Uterus (tissue), 4 donors: Measurements from ENCODE around the gene FAM185A. TPM values are rescaled to one million over a fixed set of nuclear protein-coding genes. Genes with fewer than 3 reads are reported as not detected.
"Not testable (repeated sequence)": the region's sequence is repeated elsewhere in the genome, so short reads cannot be mapped to it uniquely, and the experiment has no call there.

ENCODE experiments used
- DNase-seq, 2 donors: peaks; one replicate each; pipeline ENCODE4 v3.0.0-alpha.2; 2019 to 2020
- H3K27ac ChIP-seq, 2 donors: fragments of 200-600 bp; sonication (generic); 1 replicate in 1 of 2; 2 replicates in 1 of 2; pipeline ENCODE4 v1.5.1; 2016 to 2018
- H3K27me3 ChIP-seq, 2 donors: fragments of 200-600 bp; sonication (generic); one replicate each; pipeline ENCODE4 v1.5.1; 2018 to 2019; ENCODE audit warnings: control low read depth in 1 of 2
- H3K36me3 ChIP-seq, 2 donors: fragments of 200-600 bp; sonication (generic); one replicate each; pipeline ENCODE4 v1.5.1; 2019; ENCODE audit warnings: control low read depth in 1 of 2
- H3K4me1 ChIP-seq, 2 donors: fragments of 200-600 bp; sonication (generic); one replicate each; pipeline ENCODE4 v1.5.1; 2018 to 2019; ENCODE audit warnings: control low read depth in 1 of 2
- H3K4me3 ChIP-seq, 2 donors: fragments of 200-600 bp; sonication (generic); 1 replicate in 1 of 2; 2 replicates in 1 of 2; pipeline ENCODE4 v1.5.1; 2018 to 2019; ENCODE audit warnings: mild to moderate bottlenecking in 1 of 2
- H3K9me3 ChIP-seq, 2 donors: fragments of 200-600 bp; sonication (generic); one replicate each; pipeline ENCODE4 v1.5.1; 2019; ENCODE audit warnings: control low read depth in 1 of 2
- intact Hi-C: fragments of 100-400 bp; cut with DNase I; formaldehyde crosslinking; loops from one replicate; pipeline ENCODE4 v1.15.1; 2023; ENCODE audit warnings: low total_unique reads
- total RNA-seq, 4 donors: library from RNA; depleted of rRNA in 3 of 4; stranded (reverse); fragments of >200 nt in 3 of 4; gene quantifications; one replicate each; pipeline versions ENCODE4 v1.1.0 to v1.2.4, GENCODE V29; 2014 to 2023
- TF ChIP-seq, protein P1 (sequence below), 4 experiments: fragments of 200-600 bp in 2 of 4; fragments of 450-650 bp in 2 of 4; sonication (generic) in 2 of 4; IDR thresholded peaks; one replicate each; pipeline ENCODE4 v1.5.1; 2016 to 2019; ENCODE audit warnings: antibody characterized with exemption in 4 of 4, mild to moderate bottlenecking in 2 of 4, moderate library complexity in 1 of 4
- donor health status: DM: yes; HTN: yes; CAD: no.

The FAM185A gene
- total RNA-seq, 4 donors from 2014 or later, result 0.59 to 118 (median 19.4) TPM

- H3K9me3 ChIP-seq, H3K27ac ChIP-seq, intact Hi-C loops, H3K4me3 ChIP-seq, H3K27me3 ChIP-seq, H3K4me1 ChIP-seq, DNase-seq, H3K36me3 ChIP-seq: not testable (repeated sequence)
These were observed 3.1 kb upstream of the FAM185A start for GRCh38 chr7:102745494-102746288.

GRCh38 chr7:102749445-102749786 is 617 bp downstream of the FAM185A start:
- H3K9me3 ChIP-seq, intact Hi-C loops, H3K36me3 ChIP-seq, H3K4me1 ChIP-seq, DNase-seq, H3K27me3 ChIP-seq: not testable (repeated sequence)
- Histone ChIP-seq H3K27ac (peak overlapping the region in 1 of 2 donors; percentile 79), H3K4me3 (peak overlapping the region; percentile 64 to 68)

- H3K36me3 ChIP-seq, H3K27me3 ChIP-seq, H3K4me1 ChIP-seq, intact Hi-C loops, H3K27ac ChIP-seq, H3K4me3 ChIP-seq, H3K9me3 ChIP-seq, DNase-seq: not testable (repeated sequence)
- TF ChIP-seq, protein P1, sequence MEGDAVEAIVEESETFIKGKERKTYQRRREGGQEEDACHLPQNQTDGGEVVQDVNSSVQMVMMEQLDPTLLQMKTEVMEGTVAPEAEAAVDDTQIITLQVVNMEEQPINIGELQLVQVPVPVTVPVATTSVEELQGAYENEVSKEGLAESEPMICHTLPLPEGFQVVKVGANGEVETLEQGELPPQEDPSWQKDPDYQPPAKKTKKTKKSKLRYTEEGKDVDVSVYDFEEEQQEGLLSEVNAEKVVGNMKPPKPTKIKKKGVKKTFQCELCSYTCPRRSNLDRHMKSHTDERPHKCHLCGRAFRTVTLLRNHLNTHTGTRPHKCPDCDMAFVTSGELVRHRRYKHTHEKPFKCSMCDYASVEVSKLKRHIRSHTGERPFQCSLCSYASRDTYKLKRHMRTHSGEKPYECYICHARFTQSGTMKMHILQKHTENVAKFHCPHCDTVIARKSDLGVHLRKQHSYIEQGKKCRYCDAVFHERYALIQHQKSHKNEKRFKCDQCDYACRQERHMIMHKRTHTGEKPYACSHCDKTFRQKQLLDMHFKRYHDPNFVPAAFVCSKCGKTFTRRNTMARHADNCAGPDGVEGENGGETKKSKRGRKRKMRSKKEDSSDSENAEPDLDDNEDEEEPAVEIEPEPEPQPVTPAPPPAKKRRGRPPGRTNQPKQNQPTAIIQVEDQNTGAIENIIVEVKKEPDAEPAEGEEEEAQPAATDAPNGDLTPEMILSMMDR (IDR thresholded peaks at IDR 0.05), result peak in 1 of 4 experiments; percentile 24
These were observed 9.4 kb downstream of the FAM185A start for GRCh38 chr7:102758227-102758626.

- H3K4me1 ChIP-seq, H3K9me3 ChIP-seq, H3K4me3 ChIP-seq, DNase-seq, H3K36me3 ChIP-seq, intact Hi-C loops, H3K27ac ChIP-seq, H3K27me3 ChIP-seq: not testable (repeated sequence)
These were observed 11.1 kb downstream of the FAM185A start for GRCh38 chr7:102759934-102760333.

DNA sequence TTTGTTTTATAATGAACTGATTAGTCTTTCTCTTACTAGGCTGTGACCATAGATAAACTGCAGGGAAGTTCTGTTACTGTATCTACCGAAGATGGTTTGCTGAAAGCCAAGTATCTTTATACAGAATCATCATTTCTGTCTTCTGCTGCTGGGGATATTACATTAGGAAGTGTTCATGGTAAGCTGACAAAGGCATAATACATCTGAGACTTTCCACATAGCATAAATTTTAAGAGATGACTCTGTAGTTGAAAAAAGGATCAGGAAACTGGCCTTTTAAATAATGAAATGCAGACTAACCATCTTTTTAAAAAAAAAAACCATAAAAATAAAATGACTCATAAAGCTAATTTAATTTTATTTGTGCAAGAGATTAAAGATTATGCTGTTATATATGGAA is 12.4 kb downstream of the FAM185A start:
- DNase-seq, H3K27me3 ChIP-seq, H3K9me3 ChIP-seq, H3K36me3 ChIP-seq, H3K4me3 ChIP-seq, H3K4me1 ChIP-seq, intact Hi-C loops, H3K27ac ChIP-seq: not testable (repeated sequence)

- H3K27ac ChIP-seq, result peak overlapping the region; percentile 46 to 65
- H3K27me3 ChIP-seq, H3K4me1 ChIP-seq, H3K4me3 ChIP-seq, H3K9me3 ChIP-seq, H3K36me3 ChIP-seq, intact Hi-C loops: not testable (repeated sequence)
- DNase-seq, result peak in 1 of 2 donors; percentile 21
These were observed 14.6 kb downstream of the FAM185A start for GRCh38 chr7:102763295-102763905.

DNA sequence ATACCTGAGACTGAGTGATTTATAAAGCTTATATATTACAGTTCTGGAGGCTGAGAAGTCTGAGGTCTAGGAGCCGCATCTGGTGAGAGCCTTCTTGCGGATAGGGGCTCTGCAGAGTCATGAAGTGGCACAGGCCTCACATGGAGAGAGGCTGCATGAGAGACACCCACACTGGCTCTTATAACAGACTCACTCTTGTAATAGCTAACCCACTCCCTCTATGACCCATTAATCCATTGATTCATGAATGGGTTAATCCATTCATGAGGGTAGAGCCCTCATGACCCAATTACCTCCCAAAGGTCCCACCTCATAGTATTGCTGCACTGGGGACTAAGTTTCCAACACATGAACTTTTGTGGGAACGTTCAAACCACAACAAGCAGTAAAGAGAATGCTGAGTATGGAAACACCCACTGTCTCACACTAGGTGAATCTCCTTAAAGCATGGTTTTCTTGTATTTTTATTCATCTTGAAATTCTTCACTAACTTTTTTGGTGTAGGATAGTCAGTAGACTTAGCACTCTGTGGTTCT is 20.9 kb downstream of the FAM185A start:
- H3K27me3 ChIP-seq, H3K4me3 ChIP-seq, H3K36me3 ChIP-seq, DNase-seq, H3K4me1 ChIP-seq, intact Hi-C loops, H3K9me3 ChIP-seq, H3K27ac ChIP-seq: not testable (repeated sequence)

- H3K27ac ChIP-seq, H3K4me1 ChIP-seq, H3K9me3 ChIP-seq, H3K27me3 ChIP-seq, H3K36me3 ChIP-seq, DNase-seq, H3K4me3 ChIP-seq, intact Hi-C loops: not testable (repeated sequence)
These were observed 21.7 kb downstream of the FAM185A start for GRCh38 chr7:102770467-102770866.

- peak overlapping the region in 1 of 2 donors; percentile 68 for H3K27ac ChIP-seq
- H3K4me3 ChIP-seq, H3K4me1 ChIP-seq, H3K36me3 ChIP-seq, DNase-seq, H3K9me3 ChIP-seq, H3K27me3 ChIP-seq, intact Hi-C loops: not testable (repeated sequence)
These were observed 27.4 kb downstream of the FAM185A start for GRCh38 chr7:102776217-102776616.

DNA sequence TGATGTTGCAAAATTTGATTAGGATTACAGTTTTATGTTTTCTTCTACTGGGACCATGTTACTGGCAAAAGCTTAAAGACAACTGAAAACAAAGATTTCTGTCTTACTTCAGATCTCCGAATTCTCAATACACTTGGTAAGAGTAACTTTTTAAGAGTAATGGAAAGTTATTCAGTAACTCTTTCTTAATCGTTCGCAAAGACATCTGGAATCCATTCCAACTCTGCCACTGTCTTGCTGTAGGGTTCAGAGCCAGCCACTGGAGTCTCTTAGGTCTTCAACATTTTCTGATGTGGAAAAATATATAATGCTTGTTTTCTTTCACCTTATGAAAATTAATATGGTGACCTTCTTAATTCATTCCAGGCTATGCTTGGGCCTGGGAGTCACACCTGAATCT is 29.9 kb downstream of the FAM185A start:
- H3K27ac ChIP-seq, H3K4me1 ChIP-seq, H3K27me3 ChIP-seq, H3K36me3 ChIP-seq, H3K9me3 ChIP-seq, H3K4me3 ChIP-seq, intact Hi-C loops, DNase-seq: not testable (repeated sequence)

GRCh38 chr7:102780926-102781325 is 32.1 kb downstream of the FAM185A start:
- DNase-seq, H3K4me3 ChIP-seq, H3K27me3 ChIP-seq, intact Hi-C loops, H3K9me3 ChIP-seq, H3K36me3 ChIP-seq, H3K27ac ChIP-seq, H3K4me1 ChIP-seq: not testable (repeated sequence)

- H3K4me1 ChIP-seq, H3K27ac ChIP-seq, H3K36me3 ChIP-seq, DNase-seq, H3K9me3 ChIP-seq, intact Hi-C loops, H3K4me3 ChIP-seq, H3K27me3 ChIP-seq: not testable (repeated sequence)
These were observed 40.0 kb downstream of the FAM185A start for GRCh38 chr7:102788770-102789169.
